GM23338 (cell line): Measurements from ENCODE around the gene CAPZB.

Experiments used
- EZH2 ChIP-seq: fragments of 200-600 bp; sonication (generic); IDR thresholded peaks from one replicate; pipeline ENCODE4 v1.8.0; 2017; ENCODE audit warnings: antibody characterized with exemption, mild to moderate bottlenecking, low read depth; ENCODE audit not compliant: unreplicated experiment
- EZH2phosphoT487 ChIP-seq: fragments of 200-600 bp; sonication (generic); IDR thresholded peaks from one replicate; pipeline ENCODE4 v1.8.1; 2018; ENCODE audit warnings: antibody characterized with exemption; ENCODE audit not compliant: unreplicated experiment
- POLR2AphosphoS5 ChIP-seq: IDR thresholded peaks from 2 replicates; pipeline ENCODE4 v1.6.1; 2016; ENCODE audit warnings: antibody characterized with exemption, low read depth
- STAT1 ChIP-seq: IDR thresholded peaks from one replicate; pipeline ENCODE4 v1.6.1; 2016; ENCODE audit warnings: antibody characterized with exemption; ENCODE audit not compliant: unreplicated experiment
- ZNF331 ChIP-seq: fragments of 250-450 bp; sonication (Bioruptor Pico); IDR thresholded peaks from 2 replicates; pipeline ENCODE4 v1.5.0; 2020; ENCODE audit warnings: low read depth, mild to moderate bottlenecking, moderate library complexity
- TF ChIP-seq, protein P1 (sequence below): IDR thresholded peaks from one replicate; pipeline ENCODE4 v1.6.1; 2018; ENCODE audit warnings: antibody characterized with exemption; ENCODE audit not compliant: unreplicated experiment
- TF ChIP-seq, protein P2 (sequence below), 2 experiments: fragments of 200-600 bp in 1 of 2; sonication (generic) in 1 of 2; conservative IDR thresholded peaks; 2 replicates each; pipeline versions ENCODE4 v1.5.1 to v1.6.1; 2016 to 2017; ENCODE audit warnings: antibody characterized with exemption in 2 of 2, low read depth in 2 of 2, mild to moderate bottlenecking in 2 of 2, moderate library complexity in 1 of 2

DNA sequence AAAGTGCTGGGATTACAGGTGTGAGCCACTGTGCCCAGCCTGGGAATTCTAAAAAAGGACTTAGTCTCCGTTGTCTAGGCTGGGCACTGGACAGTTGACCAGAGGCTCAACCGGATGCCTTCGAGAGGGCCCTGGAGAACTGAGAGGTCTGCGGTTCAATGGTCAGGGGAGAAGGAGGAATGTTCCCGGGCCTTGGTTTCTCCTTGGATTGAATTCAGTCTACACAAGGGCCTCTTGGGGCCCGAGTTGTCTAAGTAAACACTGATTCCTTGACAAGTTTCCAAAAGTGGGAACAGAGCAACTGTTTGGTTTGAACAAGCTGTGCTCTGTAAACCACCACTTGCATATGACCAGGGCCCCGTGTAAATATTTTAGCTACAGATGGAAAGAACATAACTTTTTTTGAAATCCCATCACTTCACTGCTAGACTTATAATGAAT is 29.1 kb upstream of the CAPZB start:
- TF ChIP-seq, protein P1, sequence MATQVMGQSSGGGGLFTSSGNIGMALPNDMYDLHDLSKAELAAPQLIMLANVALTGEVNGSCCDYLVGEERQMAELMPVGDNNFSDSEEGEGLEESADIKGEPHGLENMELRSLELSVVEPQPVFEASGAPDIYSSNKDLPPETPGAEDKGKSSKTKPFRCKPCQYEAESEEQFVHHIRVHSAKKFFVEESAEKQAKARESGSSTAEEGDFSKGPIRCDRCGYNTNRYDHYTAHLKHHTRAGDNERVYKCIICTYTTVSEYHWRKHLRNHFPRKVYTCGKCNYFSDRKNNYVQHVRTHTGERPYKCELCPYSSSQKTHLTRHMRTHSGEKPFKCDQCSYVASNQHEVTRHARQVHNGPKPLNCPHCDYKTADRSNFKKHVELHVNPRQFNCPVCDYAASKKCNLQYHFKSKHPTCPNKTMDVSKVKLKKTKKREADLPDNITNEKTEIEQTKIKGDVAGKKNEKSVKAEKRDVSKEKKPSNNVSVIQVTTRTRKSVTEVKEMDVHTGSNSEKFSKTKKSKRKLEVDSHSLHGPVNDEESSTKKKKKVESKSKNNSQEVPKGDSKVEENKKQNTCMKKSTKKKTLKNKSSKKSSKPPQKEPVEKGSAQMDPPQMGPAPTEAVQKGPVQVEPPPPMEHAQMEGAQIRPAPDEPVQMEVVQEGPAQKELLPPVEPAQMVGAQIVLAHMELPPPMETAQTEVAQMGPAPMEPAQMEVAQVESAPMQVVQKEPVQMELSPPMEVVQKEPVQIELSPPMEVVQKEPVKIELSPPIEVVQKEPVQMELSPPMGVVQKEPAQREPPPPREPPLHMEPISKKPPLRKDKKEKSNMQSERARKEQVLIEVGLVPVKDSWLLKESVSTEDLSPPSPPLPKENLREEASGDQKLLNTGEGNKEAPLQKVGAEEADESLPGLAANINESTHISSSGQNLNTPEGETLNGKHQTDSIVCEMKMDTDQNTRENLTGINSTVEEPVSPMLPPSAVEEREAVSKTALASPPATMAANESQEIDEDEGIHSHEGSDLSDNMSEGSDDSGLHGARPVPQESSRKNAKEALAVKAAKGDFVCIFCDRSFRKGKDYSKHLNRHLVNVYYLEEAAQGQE, result no peak
- TF ChIP-seq EZH2 (no peak), ZNF331 (CRISPR knock-in tag) (no peak), STAT1 (no peak), POLR2AphosphoS5 (no peak), EZH2phosphoT487 (no peak)
- TF ChIP-seq, protein P2, sequence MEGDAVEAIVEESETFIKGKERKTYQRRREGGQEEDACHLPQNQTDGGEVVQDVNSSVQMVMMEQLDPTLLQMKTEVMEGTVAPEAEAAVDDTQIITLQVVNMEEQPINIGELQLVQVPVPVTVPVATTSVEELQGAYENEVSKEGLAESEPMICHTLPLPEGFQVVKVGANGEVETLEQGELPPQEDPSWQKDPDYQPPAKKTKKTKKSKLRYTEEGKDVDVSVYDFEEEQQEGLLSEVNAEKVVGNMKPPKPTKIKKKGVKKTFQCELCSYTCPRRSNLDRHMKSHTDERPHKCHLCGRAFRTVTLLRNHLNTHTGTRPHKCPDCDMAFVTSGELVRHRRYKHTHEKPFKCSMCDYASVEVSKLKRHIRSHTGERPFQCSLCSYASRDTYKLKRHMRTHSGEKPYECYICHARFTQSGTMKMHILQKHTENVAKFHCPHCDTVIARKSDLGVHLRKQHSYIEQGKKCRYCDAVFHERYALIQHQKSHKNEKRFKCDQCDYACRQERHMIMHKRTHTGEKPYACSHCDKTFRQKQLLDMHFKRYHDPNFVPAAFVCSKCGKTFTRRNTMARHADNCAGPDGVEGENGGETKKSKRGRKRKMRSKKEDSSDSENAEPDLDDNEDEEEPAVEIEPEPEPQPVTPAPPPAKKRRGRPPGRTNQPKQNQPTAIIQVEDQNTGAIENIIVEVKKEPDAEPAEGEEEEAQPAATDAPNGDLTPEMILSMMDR (conservative IDR thresholded peaks at IDR 0.05; ENCODE audit: low read depth in 2 of 2), result no peak
